ENCODE data around the gene SPAST. TPM values are rescaled to one million over a fixed set of nuclear protein-coding genes. Genes with fewer than 3 reads are reported as not detected.
A peak's percentile ranks its signal among the peaks of the same experiment; 100 is the strongest.

SPAST gene
- total and polyA plus RNA-seq, 2 experiments from 2014 or later, result 15.5 to 33.9 TPM

DNA sequence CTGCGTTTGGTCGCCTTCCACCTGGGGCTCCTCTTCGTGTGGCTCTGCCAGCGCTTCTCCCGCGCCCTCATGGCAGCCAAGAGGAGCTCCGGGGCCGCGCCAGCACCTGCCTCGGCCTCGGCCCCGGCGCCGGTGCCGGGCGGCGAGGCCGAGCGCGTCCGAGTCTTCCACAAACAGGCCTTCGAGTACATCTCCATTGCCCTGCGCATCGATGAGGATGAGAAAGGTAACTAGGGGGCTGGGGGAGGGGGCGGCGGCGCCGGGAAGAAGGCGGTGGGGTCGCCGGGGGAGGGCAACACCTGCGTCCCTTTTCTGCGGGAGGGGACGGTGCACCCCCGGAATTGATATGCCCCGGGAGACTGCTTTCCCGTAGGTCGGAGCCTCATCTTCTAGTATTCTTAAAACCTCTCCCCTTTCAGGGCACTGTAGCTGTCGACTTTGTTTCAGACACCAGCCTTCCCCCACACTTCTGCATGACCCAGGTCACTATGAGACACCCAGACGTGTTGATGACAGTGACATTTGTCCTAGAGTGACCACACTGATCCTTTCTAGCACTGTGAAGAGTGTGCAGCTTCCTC lies 755 bp downstream of the SPAST start:
- Histone ChIP-seq H3K79me2 (replicated peaks; ENCODE audit: insufficient read depth) (peaks cover 41% of the 10 kb centered on the region), H3K27me3 (ENCODE audit: insufficient read depth) (no peaks in the 10 kb centered on the region), H3K4me2 (peak overlapping the region; percentile 88), H3K27ac (ENCODE audit: low read depth) (peak overlapping the region; percentile 96), H3K4me3 (peak overlapping the region; percentile 88), H2AFZ (peak overlapping the region; percentile 86; the same call in 1 of the 2 replicates), H4K20me1 (replicated peaks; ENCODE audit: insufficient read depth) (no peaks in the 10 kb centered on the region), H3K4me1 (ENCODE audit: insufficient read depth) (peaks cover 8% of the 10 kb centered on the region; the same call in 1 of the 2 replicates), H3K36me3 (ENCODE audit: insufficient read depth) (no peaks in the 10 kb centered on the region), H3K9me2 (ENCODE audit: insufficient read depth) (no peaks in the 10 kb centered on the region), H3F3A (replicated peaks; ENCODE audit: low read depth) (peaks cover 3% of the 10 kb centered on the region; the same call in 1 of the 2 replicates)
- TF ChIP-seq CREB1 (CRISPR knock-in tag; IDR thresholded peaks at IDR 0.05; ENCODE audit: low read depth), result no peak
- DNase-seq (ENCODE audit: low spot score) (no peak), ATAC-seq (peak; percentile 21; the same call in 2 of the 3 replicates)
- Mint-ChIP-seq H3K27me3 (ENCODE audit: insufficient read depth, low read depth, poor library complexity) (peaks cover 4% of the 10 kb centered on the region), H3K4me1 (peaks cover 17% of the 10 kb centered on the region), H3K27ac (peak overlapping the region; percentile 84), H3K36me3 (ENCODE audit: low read depth) (0 out of 3 replicates have a peak, but pooled peaks cover 3% of the 10 kb centered on the region), H3K4me3 (peak overlapping the region; percentile 97), H3K9me3 (peaks cover 4% of the 10 kb centered on the region; the same call in 1 of the 3 replicates)

DNA sequence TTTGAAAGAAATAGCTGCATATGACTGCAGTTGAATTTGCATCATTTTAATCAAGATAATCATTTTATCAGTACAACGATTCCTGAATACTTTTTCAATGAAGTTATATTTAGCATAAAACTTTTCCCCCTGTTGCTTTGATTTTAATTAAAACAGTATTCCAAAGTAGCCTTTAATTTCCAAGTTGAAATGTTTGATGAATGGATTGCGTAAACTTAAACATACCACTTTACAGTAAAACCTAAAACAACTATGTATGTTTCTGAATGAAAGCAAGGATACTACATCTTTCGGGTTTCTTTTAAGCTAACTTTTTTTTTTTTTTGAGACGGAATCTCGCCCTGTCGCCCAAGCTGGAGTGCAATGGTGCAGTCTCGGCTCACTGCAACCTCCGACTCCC lies 1.4 kb downstream of the SPAST start:
- Histone ChIP-seq H4K20me1 (replicated peaks; ENCODE audit: insufficient read depth) (no peaks in the 10 kb centered on the region), H2AFZ (no peak overlapping the region), H3K9me2 (ENCODE audit: insufficient read depth) (no peaks in the 10 kb centered on the region), H3K27me3 (ENCODE audit: insufficient read depth) (no peaks in the 10 kb centered on the region), H3K4me2 (peak overlapping the region; percentile 88), H3K4me1 (ENCODE audit: insufficient read depth) (peaks cover 8% of the 10 kb centered on the region; the same call in 1 of the 2 replicates), H3K36me3 (ENCODE audit: insufficient read depth) (no peaks in the 10 kb centered on the region), H3K27ac (ENCODE audit: low read depth) (peak overlapping the region; percentile 96), H3K4me3 (peak overlapping the region; percentile 88), H3F3A (replicated peaks; ENCODE audit: low read depth) (peaks cover 3% of the 10 kb centered on the region; the same call in 1 of the 2 replicates), H3K79me2 (replicated peaks; ENCODE audit: insufficient read depth) (peaks cover 44% of the 10 kb centered on the region)
- no peak overlapping the region for H3K27ac Mint-ChIP-seq
- H3K27me3 Mint-ChIP-seq (ENCODE audit: insufficient read depth, low read depth, poor library complexity), result peaks cover 4% of the 10 kb centered on the region
- no peak for ATAC-seq
- no peak for DNase-seq (ENCODE audit: low spot score)
- H3K4me1 Mint-ChIP-seq, result peaks cover 17% of the 10 kb centered on the region
- H3K36me3 Mint-ChIP-seq (ENCODE audit: low read depth), result 0 out of 3 replicates have a peak, but pooled peaks cover 3% of the 10 kb centered on the region
- peaks cover 4% of the 10 kb centered on the region; the same call in 1 of the 3 replicates for H3K9me3 Mint-ChIP-seq
- H3K4me3 Mint-ChIP-seq, result peak overlapping the region; percentile 97
- TF ChIP-seq STAT1 (IDR thresholded peaks at IDR 0.05; ENCODE audit: unreplicated experiment) (no peak), EZH2 (IDR thresholded peaks at IDR 0.05; ENCODE audit: low read depth, unreplicated experiment) (no peak), POLR2AphosphoS5 (IDR thresholded peaks at IDR 0.05; ENCODE audit: low read depth) (no peak), CTCF (conservative IDR thresholded peaks at IDR 0.05; ENCODE audit: low read depth in 2 of 2) (no peak), CREB1 (CRISPR knock-in tag; IDR thresholded peaks at IDR 0.05; ENCODE audit: low read depth) (no peak), EZH2phosphoT487 (IDR thresholded peaks at IDR 0.05; ENCODE audit: unreplicated experiment) (no peak), ZNF331 (CRISPR knock-in tag; IDR thresholded peaks at IDR 0.05; ENCODE audit: low read depth) (no peak), REST (IDR thresholded peaks at IDR 0.05; ENCODE audit: unreplicated experiment) (no peak)
- TF ChIP-seq, protein P1, sequence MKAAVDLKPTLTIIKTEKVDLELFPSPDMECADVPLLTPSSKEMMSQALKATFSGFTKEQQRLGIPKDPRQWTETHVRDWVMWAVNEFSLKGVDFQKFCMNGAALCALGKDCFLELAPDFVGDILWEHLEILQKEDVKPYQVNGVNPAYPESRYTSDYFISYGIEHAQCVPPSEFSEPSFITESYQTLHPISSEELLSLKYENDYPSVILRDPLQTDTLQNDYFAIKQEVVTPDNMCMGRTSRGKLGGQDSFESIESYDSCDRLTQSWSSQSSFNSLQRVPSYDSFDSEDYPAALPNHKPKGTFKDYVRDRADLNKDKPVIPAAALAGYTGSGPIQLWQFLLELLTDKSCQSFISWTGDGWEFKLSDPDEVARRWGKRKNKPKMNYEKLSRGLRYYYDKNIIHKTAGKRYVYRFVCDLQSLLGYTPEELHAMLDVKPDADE (IDR thresholded peaks at IDR 0.05), result no peak
